Stomach (tissue), 9 donors: Measurements from ENCODE around the gene CCDC178. TPM values are rescaled to one million over a fixed set of nuclear protein-coding genes. Genes with fewer than 3 reads are reported as not detected.

Source experiments
- DNase-seq, 2 donors: peaks; one replicate each; pipeline versions ENCODE4 v3.0.0 to v3.0.0-alpha.2; 2013 to 2019
- H3K27ac ChIP-seq, 5 donors: fragments of 200-600 bp in 4 of 5; sonication (generic) in 4 of 5; one replicate each; pipeline ENCODE4 v1.5.1; 2013 to 2019; ENCODE audit warnings: mild to moderate bottlenecking in 1 of 5, moderate library complexity in 1 of 5
- H3K27me3 ChIP-seq, 3 donors: fragments of 200-600 bp; sonication (generic); one replicate each; pipeline ENCODE4 v1.5.1; 2017 to 2019; ENCODE audit warnings: mixed run types in 1 of 3
- H3K36me3 ChIP-seq, 4 donors: fragments of 200-600 bp; sonication (generic); 1 replicate in 3 of 4; 2 replicates in 1 of 4; pipeline ENCODE4 v1.5.1; 2016 to 2019
- H3K4me1 ChIP-seq, 4 donors: fragments of 200-600 bp; sonication (generic); one replicate each; pipeline ENCODE4 v1.5.1; 2016 to 2019
- H3K4me3 ChIP-seq, 4 donors: fragments of 200-600 bp; sonication (generic) in 3 of 4; one replicate each; pipeline ENCODE4 v1.5.1; 2016 to 2019; ENCODE audit warnings: mild to moderate bottlenecking in 1 of 4
- H3K9me3 ChIP-seq, 4 donors: fragments of 200-600 bp; sonication (generic); one replicate each; pipeline ENCODE4 v1.5.1; 2016 to 2019
- EP300 ChIP-seq: sonication (generic); formaldehyde crosslinking; IDR thresholded peaks from one replicate; pipeline ENCODE4 v1.6.1; 2017; ENCODE audit warnings: antibody characterized with exemption
- POLR2A ChIP-seq, 4 donors: fragments of 450-650 bp; IDR thresholded peaks; one replicate each; pipeline ENCODE4 v1.6.1; 2016; ENCODE audit warnings: antibody characterized with exemption in 4 of 4, control low read depth in 2 of 4, mild to moderate bottlenecking in 1 of 4, moderate library complexity in 1 of 4
- POLR2AphosphoS5 ChIP-seq, 3 donors: sonication (generic); formaldehyde crosslinking; IDR thresholded peaks; one replicate each; pipeline ENCODE4 v1.6.1; 2016; ENCODE audit warnings: antibody characterized with exemption in 3 of 3
- WGBS, 5 donors: extraction: QIAGEN DNeasy Blood & Tissue Kit in 3 of 5; methylation state at CpG; one replicate each; pipeline versions ENCODE4 v1.1.5 to v1.1.7; 2013 to 2018; 5-methylcytosine and 5-hydroxymethylcytosine counted together
- intact Hi-C: fragments of 100-400 bp; cut with DNase I; formaldehyde crosslinking; loops from one replicate; pipeline ENCODE4 v1.15.1; 2023; ENCODE audit warnings: low total_unique reads
- polyA plus RNA-seq, 3 donors: library from polyadenylated mRNA; stranded (reverse); fragments of 200-250 nt; gene quantifications; one replicate each; pipeline ENCODE4 v1.2.3, GENCODE V29; 2013
- total RNA-seq, 5 donors: library from RNA; depleted of rRNA; stranded (reverse); fragments of >200 nt; gene quantifications; one replicate each; pipeline versions ENCODE4 v1.1.0 to v1.2.3, GENCODE V29; 2014 to 2016
- TF ChIP-seq, protein P1 (sequence below), 7 experiments: fragments of 450-650 bp in 4 of 7; fragments of 200-600 bp in 3 of 7; sonication (generic) in 3 of 7; IDR thresholded peaks; one replicate each; pipeline ENCODE4 v1.5.1; 2016 to 2019; ENCODE audit warnings: antibody characterized with exemption in 7 of 7, control low read depth in 2 of 7, mild to moderate bottlenecking in 1 of 7
- donor health status: healthy with polysubstance abuse.
- donor health status: Bipolar disorder and iron deficiency.
- donor health status: healthy.

The CCDC178 gene
- total and polyA plus RNA-seq, 8 donors, result 0.38 to 24.5 (median 1.8) TPM; not detected in 4

DNA sequence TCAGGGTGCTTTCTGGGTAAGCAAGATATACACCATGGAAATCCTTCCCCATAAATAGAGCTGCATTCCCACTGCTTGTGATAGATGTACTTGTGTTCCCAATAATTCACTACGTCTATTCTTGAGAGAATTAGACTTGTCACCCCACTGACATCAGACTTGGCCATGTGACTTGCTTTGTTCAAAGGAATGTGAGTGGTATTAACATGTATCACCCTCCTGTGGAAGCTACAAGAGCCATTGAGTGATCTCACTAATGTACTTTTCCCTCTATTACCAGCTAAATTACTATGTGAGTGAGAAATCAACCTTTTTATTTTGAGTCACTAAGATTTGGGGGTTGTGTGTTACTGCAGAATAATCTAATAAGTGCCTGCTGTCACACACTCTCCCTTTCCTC lies 176.0 kb downstream of the CCDC178 start:
- Histone ChIP-seq H3K4me3 (no peak overlapping the region), H3K9me3 (no peaks in the 10 kb centered on the region), H3K27ac (no peak overlapping the region), H3K27me3 (no peaks in the 10 kb centered on the region), H3K36me3 (no peaks in the 10 kb centered on the region), H3K4me1 (no peaks in the 10 kb centered on the region)
- intact Hi-C loops, result no loop called here
- DNase-seq, result no peak
- 27 to 59% (median 43%) methylated on average over 1 of the region's 1 CpG for WGBS, 5 donors
- TF ChIP-seq, protein P1, sequence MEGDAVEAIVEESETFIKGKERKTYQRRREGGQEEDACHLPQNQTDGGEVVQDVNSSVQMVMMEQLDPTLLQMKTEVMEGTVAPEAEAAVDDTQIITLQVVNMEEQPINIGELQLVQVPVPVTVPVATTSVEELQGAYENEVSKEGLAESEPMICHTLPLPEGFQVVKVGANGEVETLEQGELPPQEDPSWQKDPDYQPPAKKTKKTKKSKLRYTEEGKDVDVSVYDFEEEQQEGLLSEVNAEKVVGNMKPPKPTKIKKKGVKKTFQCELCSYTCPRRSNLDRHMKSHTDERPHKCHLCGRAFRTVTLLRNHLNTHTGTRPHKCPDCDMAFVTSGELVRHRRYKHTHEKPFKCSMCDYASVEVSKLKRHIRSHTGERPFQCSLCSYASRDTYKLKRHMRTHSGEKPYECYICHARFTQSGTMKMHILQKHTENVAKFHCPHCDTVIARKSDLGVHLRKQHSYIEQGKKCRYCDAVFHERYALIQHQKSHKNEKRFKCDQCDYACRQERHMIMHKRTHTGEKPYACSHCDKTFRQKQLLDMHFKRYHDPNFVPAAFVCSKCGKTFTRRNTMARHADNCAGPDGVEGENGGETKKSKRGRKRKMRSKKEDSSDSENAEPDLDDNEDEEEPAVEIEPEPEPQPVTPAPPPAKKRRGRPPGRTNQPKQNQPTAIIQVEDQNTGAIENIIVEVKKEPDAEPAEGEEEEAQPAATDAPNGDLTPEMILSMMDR (IDR thresholded peaks at IDR 0.05), result no peak
- TF ChIP-seq EP300 (no peak), POLR2A (IDR thresholded peaks at IDR 0.05) (no peak), POLR2AphosphoS5 (IDR thresholded peaks at IDR 0.05) (no peak)

DNA sequence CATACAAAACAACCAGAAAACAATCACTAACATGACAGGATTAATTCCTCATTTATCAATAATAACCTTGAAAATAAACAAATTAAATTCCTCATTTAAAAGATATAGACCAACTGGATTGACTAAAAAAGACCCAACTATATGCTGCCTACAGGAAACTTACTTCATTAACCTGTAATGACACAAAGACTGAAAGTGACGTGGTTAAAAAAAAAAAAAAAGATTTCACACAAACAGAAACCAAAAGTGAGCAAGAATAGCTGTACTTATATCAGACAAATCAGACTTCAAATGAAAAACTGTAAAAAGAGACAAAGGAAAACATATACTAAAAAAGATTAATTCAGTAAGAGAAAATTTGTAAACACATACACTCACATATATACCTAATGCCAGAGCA lies 201.2 kb downstream of the CCDC178 start:
- H3K4me1 ChIP-seq, result no peaks in the 10 kb centered on the region
- no peaks in the 10 kb centered on the region for H3K36me3 ChIP-seq
- H3K27ac ChIP-seq, result no peak overlapping the region
- 67 to 84% (median 69%) methylated on average over 1 of the region's 1 CpG for WGBS, 5 donors
- peaks cover 0 to 15% (median 0%) of the 10 kb centered on the region in 4 donors for H3K9me3 ChIP-seq
- TF ChIP-seq, protein P1 (IDR thresholded peaks at IDR 0.05), result no peak
- no peak for TF ChIP-seq POLR2AphosphoS5 (IDR thresholded peaks at IDR 0.05)
- no peak for TF ChIP-seq POLR2A (IDR thresholded peaks at IDR 0.05)
- no peak for TF ChIP-seq EP300
- no peak overlapping the region for H3K4me3 ChIP-seq
- intact Hi-C loops, result no loop called here
- no peaks in the 10 kb centered on the region for H3K27me3 ChIP-seq
- no peak for DNase-seq

DNA sequence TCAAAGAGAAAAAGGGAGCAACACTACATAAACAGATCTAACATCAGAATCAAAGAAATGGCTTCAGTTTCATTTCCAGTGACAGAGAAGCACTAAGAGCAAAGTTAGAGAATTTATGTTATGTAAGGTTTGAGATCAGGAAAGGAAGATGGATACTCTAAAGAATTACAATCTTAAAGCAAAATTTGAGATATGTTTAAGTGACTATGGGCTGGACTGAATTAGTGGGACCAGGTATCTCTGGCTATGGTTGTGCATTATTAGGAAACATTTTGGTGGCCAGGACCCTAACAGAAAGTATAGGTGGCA lies 208.2 kb downstream of the CCDC178 start:
- no peak for DNase-seq
- no peaks in the 10 kb centered on the region for H3K9me3 ChIP-seq
- H3K27ac ChIP-seq, result no peak overlapping the region
- H3K27me3 ChIP-seq, result no peaks in the 10 kb centered on the region
- no peaks in the 10 kb centered on the region for H3K36me3 ChIP-seq
- peaks cover 0 to 3% (median 0%) of the 10 kb centered on the region in 4 donors for H3K4me1 ChIP-seq
- no peak overlapping the region for H3K4me3 ChIP-seq
- TF ChIP-seq EP300 (no peak), POLR2AphosphoS5 (IDR thresholded peaks at IDR 0.05) (no peak)
- TF ChIP-seq, protein P1 (IDR thresholded peaks at IDR 0.05), result no peak
- intact Hi-C loops, result no loop called here

DNA sequence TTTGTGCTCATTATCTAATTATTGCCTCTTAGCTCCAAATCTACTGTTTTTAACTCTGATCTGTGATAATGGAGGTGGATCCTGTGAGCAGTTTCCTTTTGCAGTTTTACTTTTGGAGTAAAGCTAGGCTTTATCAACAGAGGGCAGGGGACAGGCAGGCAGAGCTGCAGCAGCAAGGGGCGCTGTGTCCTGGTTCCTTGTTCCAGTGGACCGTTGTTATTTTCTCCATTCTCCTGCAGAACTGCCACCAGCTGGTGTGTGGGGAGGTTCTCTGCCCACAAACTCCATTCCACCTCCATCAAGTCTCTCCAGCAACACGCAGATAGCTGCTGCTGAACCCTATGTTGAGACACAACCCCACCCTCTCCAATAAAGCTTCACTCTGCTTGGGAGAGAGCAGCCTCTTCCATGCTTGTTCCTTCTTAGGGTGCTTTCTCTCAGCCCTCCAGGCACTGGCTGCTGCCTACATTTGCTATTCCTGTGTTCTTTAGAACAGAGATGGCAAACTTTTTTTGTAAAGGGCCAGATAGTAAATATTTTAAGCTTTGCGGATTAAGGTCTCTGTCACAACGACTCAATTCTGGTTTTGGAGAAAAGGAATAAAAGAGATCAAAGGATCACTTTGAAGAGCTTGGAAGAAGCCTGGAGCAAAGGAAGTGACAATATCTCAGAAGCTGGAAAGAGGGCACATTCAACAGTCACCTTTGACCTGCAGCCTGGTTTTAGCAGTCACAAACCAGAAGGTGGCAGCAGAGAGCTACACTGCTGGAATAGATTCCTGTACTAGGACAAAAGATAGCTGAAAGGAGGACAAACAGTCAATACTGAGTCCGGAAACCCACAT lies 208.8 kb downstream of the CCDC178 start:
- Histone ChIP-seq H3K36me3 (no peaks in the 10 kb centered on the region), H3K9me3 (no peaks in the 10 kb centered on the region), H3K27me3 (no peaks in the 10 kb centered on the region), H3K4me3 (no peak overlapping the region), H3K4me1 (peaks cover 0 to 3% (median 0%) of the 10 kb centered on the region in 4 donors), H3K27ac (no peak overlapping the region)
- WGBS, 5 donors, result 60 to 67% (median 63%) methylated on average over 6 of the region's 6 CpGs
- TF ChIP-seq POLR2A (IDR thresholded peaks at IDR 0.05) (no peak), EP300 (no peak), POLR2AphosphoS5 (IDR thresholded peaks at IDR 0.05) (peak in 1 of 3 donors; percentile 21)
- TF ChIP-seq, protein P1 (IDR thresholded peaks at IDR 0.05), result peak in 5 of 7 experiments; percentile 42 to 81 (median 69)
- intact Hi-C loops, result no loop called here
- DNase-seq, result peak; percentile 71 to 90
